T47D (cell line): ENCODE data around the gene RTTN.

ENCODE experiments used
- DNase-seq, 2 experiments: peaks; one replicate each; pipeline versions ENCODE4 v3.0.0 to v3.0.0-alpha.2; 2011 to 2012; ENCODE audit warnings: low read depth in 1 of 2, low spot score in 1 of 2
- JUND ChIP-seq: IDR thresholded peaks from 2 replicates; pipeline ENCODE4 v1.6.1; 2012; ENCODE audit warnings: low read depth
- in situ Hi-C: cut with HindIII; loops from 2 replicates; pipeline ENCODE4 v1.10.0; 2016; ENCODE audit warnings: low sequenced_read_pairs, low pct_unique_long_range_greater_than_20kb

Gene RTTN

DNA sequence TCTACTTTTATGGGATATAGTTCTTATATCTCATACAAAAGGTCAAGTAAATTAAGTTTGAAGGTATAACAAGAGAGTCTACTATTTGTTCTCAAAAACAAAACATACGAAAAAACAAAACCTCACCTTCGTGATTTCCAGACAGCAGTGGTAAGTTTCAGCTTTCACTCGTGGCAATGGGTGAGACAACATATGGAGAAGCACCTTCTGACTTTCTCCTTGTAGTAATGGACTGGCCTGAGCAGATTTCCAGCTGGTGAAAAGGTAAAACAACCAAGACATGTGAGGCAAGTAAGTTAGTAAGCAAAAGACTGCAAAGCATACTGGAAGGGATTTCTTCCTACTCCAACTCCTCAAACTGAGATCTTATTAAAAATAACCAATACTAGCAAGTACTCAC is 39.6 kb downstream of the RTTN start:
- TF ChIP-seq JUND, result no peak
- in situ Hi-C loops, result no loop called here
- DNase-seq, result no peak

DNA sequence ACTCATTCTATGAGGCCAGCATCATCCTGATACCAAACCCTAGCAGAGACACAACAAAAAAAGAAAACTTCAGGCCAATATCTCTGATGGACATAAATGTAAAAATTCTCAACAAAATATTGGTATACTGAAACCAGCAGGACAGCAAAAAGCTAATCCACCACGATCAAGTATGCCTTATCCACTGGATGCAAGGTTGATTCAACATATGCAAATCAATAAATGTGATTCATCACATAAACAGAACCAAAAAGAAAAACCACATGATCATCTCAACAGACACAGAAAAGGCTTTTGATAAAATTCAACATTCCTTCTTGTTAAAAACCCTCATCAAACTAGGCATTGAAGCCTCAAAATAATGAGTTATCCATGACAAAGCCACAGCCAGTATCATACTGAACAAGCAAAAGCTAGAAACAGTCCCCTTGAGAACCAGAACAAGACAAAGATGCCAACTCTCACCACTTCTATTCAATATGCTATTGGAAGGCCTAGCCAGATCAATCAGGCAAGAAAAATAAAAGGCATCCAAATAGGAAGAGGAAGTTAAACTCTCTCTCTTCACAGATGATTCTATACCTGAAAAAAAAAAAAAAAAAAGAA is 45.3 kb downstream of the RTTN start:
- in situ Hi-C loops, result no loop called here
- DNase-seq, result no peak
- TF ChIP-seq JUND, result no peak

DNA sequence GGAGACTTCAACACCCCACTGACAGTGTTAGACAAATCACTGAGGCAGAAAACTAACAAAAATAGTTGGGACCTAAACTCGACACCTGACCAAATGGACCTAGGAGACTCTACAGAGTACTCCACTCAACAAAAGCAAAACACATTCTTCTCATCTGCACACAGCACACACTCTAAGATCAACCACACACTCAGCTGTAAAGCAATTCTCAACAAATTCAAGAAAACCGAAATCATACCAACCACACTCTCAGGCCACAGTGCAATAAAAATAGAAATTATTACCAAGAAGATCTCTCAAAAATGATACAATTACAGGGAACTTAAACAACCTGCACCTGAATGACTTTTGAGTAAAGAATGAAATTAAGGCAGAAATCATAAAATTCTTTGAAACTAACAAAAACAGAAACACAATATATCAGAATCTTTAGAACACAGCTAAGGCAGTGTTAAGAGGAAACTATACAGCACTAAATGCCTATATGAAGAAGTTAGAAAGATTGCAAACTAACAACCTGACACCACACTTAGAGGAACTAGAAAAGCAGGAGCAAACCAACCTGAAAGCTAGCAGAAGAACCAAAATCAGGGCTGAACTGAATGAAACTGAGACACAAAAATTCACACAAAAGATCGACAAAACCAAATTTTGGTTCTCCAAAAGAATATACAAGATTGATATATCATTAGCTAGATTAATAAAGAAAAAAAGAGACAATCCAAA is 46.3 kb downstream of the RTTN start:
- in situ Hi-C loops, result no loop called here
- no peak for TF ChIP-seq JUND
- no peak for DNase-seq

- no peak for DNase-seq
- no peak for TF ChIP-seq JUND
- in situ Hi-C loops, result no loop called here
These were observed 48.6 kb downstream of the RTTN start for GRCh38 chr18:70156886-70157285.

DNA sequence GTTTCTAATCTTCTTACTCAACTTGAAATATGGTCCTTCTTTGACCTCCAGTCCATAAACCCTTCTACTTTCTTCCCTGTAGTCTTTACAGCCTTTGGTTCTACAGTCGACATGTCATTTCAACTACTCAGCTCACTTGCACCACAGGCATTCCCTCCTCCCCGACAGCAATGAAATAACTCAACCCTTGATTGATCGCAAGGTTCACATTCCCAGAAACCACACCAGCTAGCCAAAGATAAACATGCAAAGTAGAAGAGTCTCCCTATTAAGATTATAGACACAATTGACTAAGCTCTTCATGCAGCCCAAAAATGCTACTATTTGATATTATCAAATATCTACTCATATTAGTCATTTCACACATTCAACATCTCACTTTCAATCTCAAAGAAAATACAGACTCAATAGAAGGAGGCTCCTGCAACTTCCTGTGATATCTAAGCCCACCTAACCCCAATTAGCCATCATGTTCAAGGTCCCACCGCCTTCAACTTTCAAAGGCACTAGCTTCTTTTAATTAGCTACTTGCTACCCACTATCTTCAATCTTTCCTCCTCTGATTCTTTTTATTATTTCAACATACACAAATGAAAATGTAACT is 50.8 kb downstream of the RTTN start:
- DNase-seq, result no peak
- in situ Hi-C loops, result no loop called here
- no peak for TF ChIP-seq JUND

- no peak for DNase-seq
- in situ Hi-C loops, result no loop called here
These were observed 53.9 kb downstream of the RTTN start for GRCh38 chr18:70151614-70152013.

DNA sequence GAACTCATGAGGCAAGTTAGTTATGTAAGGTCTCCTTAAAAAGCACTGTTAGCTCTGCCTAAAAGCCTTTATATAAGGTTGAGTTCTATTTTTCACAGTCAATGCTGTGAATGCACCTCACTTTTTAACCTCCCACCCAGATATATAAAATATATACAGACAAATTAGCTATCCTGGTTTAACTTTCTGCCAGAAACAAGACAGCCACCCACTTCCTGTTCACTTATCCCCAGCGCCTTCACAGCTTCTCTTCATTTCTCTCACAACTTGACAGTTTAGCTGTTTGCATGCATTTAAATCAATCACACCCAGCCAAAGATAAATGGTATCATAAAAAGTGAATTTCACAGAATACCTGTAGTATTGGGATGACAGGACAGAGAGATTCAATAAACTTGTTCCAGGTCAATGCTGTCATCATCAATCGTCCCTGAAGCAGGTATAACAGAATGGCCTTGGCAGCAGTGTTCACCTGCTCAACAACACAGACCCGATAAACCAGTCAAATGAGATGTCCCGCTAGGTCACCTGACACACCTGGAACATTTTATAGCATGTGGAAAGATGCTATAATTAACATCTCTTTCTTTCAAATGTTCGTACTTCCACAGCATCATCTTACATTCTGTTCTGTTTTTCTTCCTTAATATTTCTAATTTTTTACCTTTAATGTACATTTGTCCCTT is 55.7 kb downstream of the RTTN start:
- in situ Hi-C loops, result no loop called here
- TF ChIP-seq JUND, result no peak
- peak in 1 of 2 experiments; percentile 72 for DNase-seq

More at GRCh38 chr18:70151614-70152013, 53.9 kb downstream of the RTTN start:
- no peak for TF ChIP-seq JUND

GRCh38 chr18:70149156-70149555 is 56.3 kb downstream of the RTTN start:
- no peak for TF ChIP-seq JUND
- DNase-seq, result no peak
- in situ Hi-C loops, result no loop called here

- in situ Hi-C loops, result no loop called here
- no peak for DNase-seq
- TF ChIP-seq JUND, result no peak
These were observed 57.2 kb downstream of the RTTN start for GRCh38 chr18:70148039-70148938.

DNA sequence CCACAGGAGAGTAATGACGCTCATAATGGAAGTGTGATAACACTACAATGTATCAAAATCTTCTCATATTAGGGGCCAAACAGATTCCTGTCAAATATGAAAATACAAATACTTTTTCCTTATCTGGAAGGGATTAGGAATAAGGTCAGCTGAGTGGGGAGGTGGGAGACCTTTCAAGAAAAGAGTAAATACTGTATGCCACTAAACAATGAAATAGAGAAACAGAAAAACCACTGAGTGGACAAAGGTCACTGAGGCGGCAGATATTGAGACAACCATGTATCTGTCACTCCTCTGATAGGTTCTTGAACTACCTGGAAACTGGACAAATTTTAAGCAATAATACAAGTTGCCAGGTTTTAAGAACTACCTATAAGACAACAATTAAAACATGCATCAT is 59.3 kb downstream of the RTTN start:
- DNase-seq, result no peak
- TF ChIP-seq JUND, result no peak
- in situ Hi-C loops, result no loop called here

DNA sequence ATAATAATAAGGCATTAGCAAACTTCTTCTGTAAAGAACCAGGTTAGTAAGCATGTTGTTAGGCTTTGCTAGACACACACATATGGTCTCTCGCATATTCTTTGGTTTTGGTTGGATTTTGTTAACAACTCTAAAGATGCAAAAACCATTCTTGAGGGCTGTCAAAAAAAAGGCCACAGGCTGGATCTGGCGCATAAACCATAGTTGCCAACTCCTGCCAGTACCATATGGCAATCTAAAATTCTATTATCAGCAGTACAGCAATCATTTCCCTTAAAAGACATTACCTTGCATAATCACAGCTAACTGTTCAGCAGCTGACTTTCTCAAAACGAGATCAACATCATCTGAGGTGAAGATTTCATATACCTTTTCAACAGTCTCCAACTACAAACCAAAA is 63.5 kb downstream of the RTTN start:
- in situ Hi-C loops, result no loop called here
- no peak for DNase-seq
- no peak for TF ChIP-seq JUND

DNA sequence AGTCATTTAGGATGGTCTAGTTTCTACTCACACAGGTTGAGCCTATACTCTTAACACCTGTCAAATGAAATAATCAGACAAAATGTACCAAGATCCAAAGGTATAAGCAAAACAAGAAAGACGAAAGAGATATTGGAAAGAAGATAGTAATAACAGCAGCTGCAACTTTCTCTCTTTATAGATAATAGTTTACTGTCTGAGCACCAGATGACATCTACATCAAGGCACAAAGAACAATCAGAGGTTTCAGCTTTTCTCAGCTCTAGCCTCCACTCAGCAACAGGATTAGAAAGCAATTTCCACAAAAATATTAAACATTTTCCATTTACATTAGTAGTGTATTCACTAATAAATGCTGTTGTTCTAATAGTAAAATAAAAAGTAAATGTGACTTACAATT is 66.3 kb downstream of the RTTN start:
- in situ Hi-C loops, result no loop called here
- DNase-seq, result no peak
- TF ChIP-seq JUND, result no peak
